HEK293T (cell line): ENCODE measurements around the gene LIX1.
"Not testable (repeated sequence)": the region's sequence is repeated elsewhere in the genome, so short reads cannot be mapped to it uniquely, and the experiment has no call there.

Source experiments
- CTCF ChIA-PET: fragments of 350-600 bp; formaldehyde crosslinking; extraction: SDS; loops from one replicate; lab custom pipeline; 2021; ENCODE audit warnings: antibody characterized with exemption, inconsistent platforms; lab: Yijun Ruan, JAX
- POLR2A ChIA-PET: fragments of 350-600 bp; formaldehyde crosslinking; extraction: SDS; loops from one replicate; lab custom pipeline; 2020; ENCODE audit warnings: antibody characterized with exemption, inconsistent platforms; lab: Yijun Ruan, JAX
- DNase-seq: peaks from one replicate; pipeline ENCODE4 v3.0.0; 2012; ENCODE audit warnings: mixed read lengths; ENCODE audit errors: extremely low spot score
- ARNT ChIP-seq: fragments of 450-650 bp; IDR thresholded peaks from 2 replicates; pipeline ENCODE4 v1.6.1; 2017; ENCODE audit warnings: mild to moderate bottlenecking
- BHLHE40 ChIP-seq: fragments of 450-650 bp; IDR thresholded peaks from 2 replicates; pipeline ENCODE4 v1.6.1; 2016; ENCODE audit warnings: mild to moderate bottlenecking, moderate library complexity, borderline replicate concordance
- CTBP1 ChIP-seq: fragments of 450-650 bp; IDR thresholded peaks from 2 replicates; pipeline ENCODE4 v1.6.1; 2016; ENCODE audit warnings: borderline replicate concordance
- ELF4 ChIP-seq: fragments of 450-650 bp; IDR thresholded peaks from 2 replicates; pipeline ENCODE4 v1.6.1; 2017; ENCODE audit warnings: antibody characterized with exemption
- FOXA1 ChIP-seq: fragments of 450-650 bp; IDR thresholded peaks from 2 replicates; pipeline ENCODE4 v1.6.1; 2016; ENCODE audit warnings: mild to moderate bottlenecking
- FOXK2 ChIP-seq: fragments of 450-650 bp; IDR thresholded peaks from 2 replicates; pipeline ENCODE4 v1.6.1; 2016; ENCODE audit warnings: mild to moderate bottlenecking
- FOXM1 ChIP-seq: fragments of 450-650 bp; IDR thresholded peaks from 2 replicates; pipeline ENCODE4 v1.6.1; 2017; ENCODE audit warnings: mild to moderate bottlenecking, borderline replicate concordance
- HDGF ChIP-seq: fragments of 450-650 bp; IDR thresholded peaks from 2 replicates; pipeline ENCODE4 v1.6.1; 2017; ENCODE audit warnings: antibody characterized with exemption, borderline replicate concordance
- L3MBTL2 ChIP-seq: fragments of 450-650 bp; conservative IDR thresholded peaks from 2 replicates; pipeline ENCODE4 v1.6.1; 2016; ENCODE audit warnings: mild to moderate bottlenecking
- LEF1 ChIP-seq: fragments of 450-650 bp; IDR thresholded peaks from 2 replicates; pipeline ENCODE4 v1.6.1; 2017; ENCODE audit warnings: mild to moderate bottlenecking, borderline replicate concordance
- NFRKB ChIP-seq: fragments of 450-650 bp; IDR thresholded peaks from 2 replicates; pipeline ENCODE4 v1.6.1; 2016; ENCODE audit warnings: mild to moderate bottlenecking, moderate library complexity
- PKNOX1 ChIP-seq: fragments of 450-650 bp; IDR thresholded peaks from 2 replicates; pipeline ENCODE4 v1.6.1; 2016
- SP1 ChIP-seq: fragments of 450-650 bp; IDR thresholded peaks from 2 replicates; pipeline ENCODE4 v1.6.1; 2017
- SUZ12 ChIP-seq: fragments of 450-650 bp; IDR thresholded peaks from 2 replicates; pipeline ENCODE4 v1.6.1; 2016; ENCODE audit warnings: mild to moderate bottlenecking
- TARDBP ChIP-seq: fragments of 450-650 bp; IDR thresholded peaks from 2 replicates; pipeline ENCODE4 v1.6.1; 2016
- ZNF384 ChIP-seq: fragments of 450-650 bp; IDR thresholded peaks from 2 replicates; pipeline ENCODE4 v1.6.1; 2016

Gene LIX1

GRCh38 chr5:97143704-97144103 lies 1.3 kb upstream of the LIX1 start:
- DNase-seq: no peak
- TF ChIP-seq LEF1 (no peak), HDGF (no peak), TARDBP (no peak), FOXK2 (no peak), SP1 (no peak)
- CTCF ChIA-PET: interaction anchor here (1.5 to 2.7 kb wide), 3 partner anchors 146 to 275 kb away, joined by 3 to 21 read pairs (median 16); no protein-coding TSS in a partner anchor
- POLR2A ChIA-PET: no interaction called here

- ChIA-PET POLR2A (no interaction called here), CTCF (interaction anchor here (0.7 to 2.7 kb wide), 4 partner anchors 11 to 389 kb away, joined by 3 to 21 read pairs (median 8); no protein-coding TSS in a partner anchor)
- no peak for DNase-seq
- TF ChIP-seq L3MBTL2: no peak
- no peak for TF ChIP-seq ZNF384
- TF ChIP-seq NFRKB: no peak
- TF ChIP-seq BHLHE40: no peak
- no peak for TF ChIP-seq FOXM1
- no peak for TF ChIP-seq LEF1
- no peak for TF ChIP-seq ELF4
- TF ChIP-seq ARNT: no peak
- no peak for TF ChIP-seq HDGF
- no peak for TF ChIP-seq TARDBP
- TF ChIP-seq SP1: no peak
- TF ChIP-seq FOXA1: no peak
- no peak for TF ChIP-seq PKNOX1
- no peak for TF ChIP-seq CTBP1
- no peak for TF ChIP-seq SUZ12
- no peak for TF ChIP-seq FOXK2
These were observed 872 bp downstream of the LIX1 start for GRCh38 chr5:97141539-97141938.

- no peak for TF ChIP-seq L3MBTL2
- TF ChIP-seq FOXA1: no peak
- TF ChIP-seq ELF4: no peak
- TF ChIP-seq SP1: no peak
- no peak for TF ChIP-seq BHLHE40
- no peak for TF ChIP-seq ARNT
- no peak for TF ChIP-seq LEF1
- no peak for TF ChIP-seq PKNOX1
- TF ChIP-seq HDGF: no peak
- no peak for TF ChIP-seq FOXM1
- CTCF ChIA-PET: interaction anchor here (0.6 to 2.7 kb wide), 4 partner anchors 97 to 389 kb away, joined by 3 to 21 read pairs (median 7); no protein-coding TSS in a partner anchor
- POLR2A ChIA-PET: no interaction called here
- DNase-seq: no peak
These were observed 1.4 kb downstream of the LIX1 start for GRCh38 chr5:97141031-97141430.

- DNase-seq, POLR2A ChIA-PET: not testable (repeated sequence)
- CTCF ChIA-PET: interaction anchor here (0.5 to 1.0 kb wide), 4 partner anchors 59 to 269 kb away, joined by 3 to 4 read pairs (median 3); no protein-coding TSS in a partner anchor
These were observed 2.2 kb downstream of the LIX1 start for GRCh38 chr5:97140250-97140649.

- POLR2A ChIA-PET: no interaction called here
- TF ChIP-seq ZNF384 (no peak), BHLHE40 (no peak), PKNOX1 (no peak), TARDBP (no peak), CTBP1 (no peak), SUZ12 (no peak), NFRKB (no peak), L3MBTL2 (no peak), ELF4 (no peak), FOXA1 (no peak), HDGF (no peak)
- CTCF ChIA-PET: interaction anchor here (1.9 kb wide), 1 partner anchor 267 kb away, joined by 4 read pairs; no protein-coding TSS in a partner anchor
- no peak for DNase-seq
These were observed 5.9 kb downstream of the LIX1 start for GRCh38 chr5:97136475-97136874.

GRCh38 chr5:97135868-97136267 lies 6.5 kb downstream of the LIX1 start:
- DNase-seq: no peak
- ChIA-PET CTCF (interaction anchor here (1.9 kb wide), 1 partner anchor 267 kb away, joined by 4 read pairs; no protein-coding TSS in a partner anchor), POLR2A (no interaction called here)
- TF ChIP-seq ELF4: no peak
- TF ChIP-seq ARNT: no peak
- TF ChIP-seq FOXM1: no peak
- TF ChIP-seq FOXK2: no peak
- no peak for TF ChIP-seq NFRKB
- no peak for TF ChIP-seq SP1
- TF ChIP-seq TARDBP: no peak
- no peak for TF ChIP-seq CTBP1
- TF ChIP-seq BHLHE40: no peak
- TF ChIP-seq L3MBTL2: no peak
- no peak for TF ChIP-seq FOXA1
- no peak for TF ChIP-seq SUZ12
- TF ChIP-seq ZNF384: no peak
- no peak for TF ChIP-seq PKNOX1
- TF ChIP-seq LEF1: no peak
- TF ChIP-seq HDGF: no peak
